ENCODE results near the gene GCGR. TPM values are rescaled to one million over a fixed set of nuclear protein-coding genes. Genes with fewer than 3 reads are reported as not detected.

Gene GCGR
- total and polyA plus RNA-seq, 2 of the 13 experiments (the other 11 are each of a cell fraction or from before 2014, with no cell fraction given) = 0.04 to 0.13 TPM

DNA sequence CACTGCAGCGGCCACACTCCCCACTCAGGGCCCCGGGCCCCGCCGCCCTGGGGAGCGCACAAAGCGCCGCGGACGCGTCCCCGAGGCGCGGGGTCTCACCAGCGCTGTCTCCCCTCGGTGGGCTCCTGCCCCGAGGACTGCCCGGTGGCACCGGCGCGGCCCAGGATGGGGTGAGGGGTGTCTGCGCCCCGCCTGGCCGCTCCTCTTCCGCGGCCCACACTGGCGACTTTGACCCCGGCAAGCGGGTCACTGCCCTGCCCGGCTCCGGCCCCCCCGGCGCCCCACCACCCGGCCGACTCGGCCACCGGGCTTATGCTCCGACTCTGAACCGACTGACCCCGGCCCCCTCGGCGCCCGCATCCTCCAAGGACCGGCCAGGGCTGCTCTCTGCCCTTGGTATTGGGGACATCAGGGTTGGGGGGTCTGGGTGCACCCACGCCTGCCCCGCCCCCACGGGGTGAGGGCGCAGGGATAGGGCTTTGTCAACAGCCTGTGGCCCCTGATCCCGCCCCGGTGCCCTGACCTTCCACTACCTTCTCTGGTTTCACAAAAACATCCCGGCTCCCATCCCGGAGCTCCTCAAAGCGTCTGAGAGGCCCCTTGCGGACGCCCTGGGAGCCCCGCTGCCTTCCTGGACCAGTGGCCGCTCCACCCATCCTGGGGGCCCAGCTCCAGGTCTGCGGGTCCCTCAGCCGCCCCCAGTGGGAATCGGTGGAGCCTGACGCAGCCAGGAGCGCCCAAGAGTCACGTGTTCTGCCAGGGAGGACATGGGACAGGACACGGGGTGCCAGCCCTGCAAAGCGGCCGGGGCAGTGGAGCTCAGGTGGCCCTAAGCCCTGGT, 829 bp downstream of the GCGR start:
- Histone ChIP-seq H2AFZ (ENCODE audit: low read length) (no peak overlapping the region), H3K4me3 (replicated peaks in 1 of 3; ENCODE audit: insufficient read depth in 1 of 3, low read depth in 2 of 3, low read length in 3 of 3) (peak overlapping the region; percentile 16 to 71 (median 43); a peak in 5 of 6 replicates), H4K20me1 (ENCODE audit: insufficient read depth, low read length) (no peaks in the 10 kb centered on the region), H3K79me2 (ENCODE audit: insufficient read depth, low read length) (no peaks in the 10 kb centered on the region), H3K4me2 (ENCODE audit: low read depth, low read length) (peak overlapping the region; percentile 73), H3K9me3 (ENCODE audit: low read length) (no peaks in the 10 kb centered on the region), H3K36me3 (replicated peaks in 1 of 2; ENCODE audit: control insufficient read depth in 1 of 2, insufficient read depth in 2 of 2, low read length in 2 of 2) (no peaks in the 10 kb centered on the region), H3K27ac (ENCODE audit: extremely low read length, insufficient read depth, low read length) (no peak overlapping the region), H3K4me1 (ENCODE audit: insufficient read depth, low read length) (peaks cover 38% of the 10 kb centered on the region), H3K27me3 (ENCODE audit: control insufficient read depth in 1 of 2, insufficient read depth in 2 of 2, low read length in 2 of 2) (peaks cover 24 to 90% of the 10 kb centered on the region in 2 experiments), H3K9ac (ENCODE audit: insufficient read depth, low read depth, low read length) (no peak overlapping the region)
- BruUV-seq (replicated peaks) = no TSS peak
- FAIRE-seq = no peak
- POLR2A ChIA-PET = interaction anchor here (0.9 to 1.7 kb wide), 4 partner anchors 10 to 78 kb away, joined by 3 to 7 read pairs (median 3); partner anchors contain the start of gene MCRIP1
- in situ Hi-C loops (cut with HindIII; ENCODE audit: extremely low pct_ligation_motif_present, low pct_unique_long_range_greater_than_20kb) (no loop called here), intact Hi-C loops (cut with micrococcal nuclease; ENCODE audit: unreplicated experiment) (no loop called here)
- WGBS (ENCODE audit: low lambda C conversion rate) = 3% methylated on average over 12 of the region's 65 CpGs
- ATAC-seq = peak; percentile 8
- no peak for DNase-seq (ENCODE audit: low spot score)
- CTCF ChIA-PET (ENCODE audit: low intra/inter-chr PET ratio, low total read pairs) = no interaction called here
- TF ChIP-seq, protein P1, sequence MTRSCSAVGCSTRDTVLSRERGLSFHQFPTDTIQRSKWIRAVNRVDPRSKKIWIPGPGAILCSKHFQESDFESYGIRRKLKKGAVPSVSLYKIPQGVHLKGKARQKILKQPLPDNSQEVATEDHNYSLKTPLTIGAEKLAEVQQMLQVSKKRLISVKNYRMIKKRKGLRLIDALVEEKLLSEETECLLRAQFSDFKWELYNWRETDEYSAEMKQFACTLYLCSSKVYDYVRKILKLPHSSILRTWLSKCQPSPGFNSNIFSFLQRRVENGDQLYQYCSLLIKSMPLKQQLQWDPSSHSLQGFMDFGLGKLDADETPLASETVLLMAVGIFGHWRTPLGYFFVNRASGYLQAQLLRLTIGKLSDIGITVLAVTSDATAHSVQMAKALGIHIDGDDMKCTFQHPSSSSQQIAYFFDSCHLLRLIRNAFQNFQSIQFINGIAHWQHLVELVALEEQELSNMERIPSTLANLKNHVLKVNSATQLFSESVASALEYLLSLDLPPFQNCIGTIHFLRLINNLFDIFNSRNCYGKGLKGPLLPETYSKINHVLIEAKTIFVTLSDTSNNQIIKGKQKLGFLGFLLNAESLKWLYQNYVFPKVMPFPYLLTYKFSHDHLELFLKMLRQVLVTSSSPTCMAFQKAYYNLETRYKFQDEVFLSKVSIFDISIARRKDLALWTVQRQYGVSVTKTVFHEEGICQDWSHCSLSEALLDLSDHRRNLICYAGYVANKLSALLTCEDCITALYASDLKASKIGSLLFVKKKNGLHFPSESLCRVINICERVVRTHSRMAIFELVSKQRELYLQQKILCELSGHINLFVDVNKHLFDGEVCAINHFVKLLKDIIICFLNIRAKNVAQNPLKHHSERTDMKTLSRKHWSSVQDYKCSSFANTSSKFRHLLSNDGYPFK (CRISPR knock-in tag; IDR thresholded peaks at IDR 0.05; ENCODE audit: borderline replicate concordance) = no peak
- TF ChIP-seq THAP8 (CRISPR knock-in tag; IDR thresholded peaks at IDR 0.05; ENCODE audit: borderline replicate concordance) (no peak), AGO2 (optimal IDR thresholded peaks at IDR 0.05; ENCODE audit: low read depth, low read length) (no peak), RBFOX2 (IDR thresholded peaks at IDR 0.05; ENCODE audit: low read depth, low read length) (no peak)
- TF ChIP-seq, protein P2, sequence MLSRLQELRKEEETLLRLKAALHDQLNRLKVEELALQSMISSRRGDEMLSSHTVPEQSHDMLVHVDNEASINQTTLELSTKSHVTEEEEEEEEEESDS (CRISPR knock-in tag; IDR thresholded peaks at IDR 0.05; ENCODE audit: borderline replicate concordance) = no peak
- TF ChIP-seq, protein P3, sequence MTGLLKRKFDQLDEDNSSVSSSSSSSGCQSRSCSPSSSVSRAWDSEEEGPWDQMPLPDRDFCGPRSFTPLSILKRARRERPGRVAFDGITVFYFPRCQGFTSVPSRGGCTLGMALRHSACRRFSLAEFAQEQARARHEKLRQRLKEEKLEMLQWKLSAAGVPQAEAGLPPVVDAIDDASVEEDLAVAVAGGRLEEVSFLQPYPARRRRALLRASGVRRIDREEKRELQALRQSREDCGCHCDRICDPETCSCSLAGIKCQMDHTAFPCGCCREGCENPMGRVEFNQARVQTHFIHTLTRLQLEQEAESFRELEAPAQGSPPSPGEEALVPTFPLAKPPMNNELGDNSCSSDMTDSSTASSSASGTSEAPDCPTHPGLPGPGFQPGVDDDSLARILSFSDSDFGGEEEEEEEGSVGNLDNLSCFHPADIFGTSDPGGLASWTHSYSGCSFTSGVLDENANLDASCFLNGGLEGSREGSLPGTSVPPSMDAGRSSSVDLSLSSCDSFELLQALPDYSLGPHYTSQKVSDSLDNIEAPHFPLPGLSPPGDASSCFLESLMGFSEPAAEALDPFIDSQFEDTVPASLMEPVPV (CRISPR knock-in tag; IDR thresholded peaks at IDR 0.05) = peak; percentile 26; the same call in 1 of the 2 replicates
- TF ChIP-seq, protein P4, sequence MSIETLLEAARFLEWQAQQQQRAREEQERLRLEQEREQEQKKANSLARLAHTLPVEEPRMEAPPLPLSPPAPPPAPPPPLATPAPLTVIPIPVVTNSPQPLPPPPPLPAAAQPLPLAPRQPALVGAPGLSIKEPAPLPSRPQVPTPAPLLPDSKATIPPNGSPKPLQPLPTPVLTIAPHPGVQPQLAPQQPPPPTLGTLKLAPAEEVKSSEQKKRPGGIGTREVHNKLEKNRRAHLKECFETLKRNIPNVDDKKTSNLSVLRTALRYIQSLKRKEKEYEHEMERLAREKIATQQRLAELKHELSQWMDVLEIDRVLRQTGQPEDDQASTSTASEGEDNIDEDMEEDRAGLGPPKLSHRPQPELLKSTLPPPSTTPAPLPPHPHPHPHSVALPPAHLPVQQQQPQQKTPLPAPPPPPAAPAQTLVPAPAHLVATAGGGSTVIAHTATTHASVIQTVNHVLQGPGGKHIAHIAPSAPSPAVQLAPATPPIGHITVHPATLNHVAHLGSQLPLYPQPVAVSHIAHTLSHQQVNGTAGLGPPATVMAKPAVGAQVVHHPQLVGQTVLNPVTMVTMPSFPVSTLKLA (IDR thresholded peaks at IDR 0.05) = peak; percentile 82
- TF ChIP-seq, protein P5, sequence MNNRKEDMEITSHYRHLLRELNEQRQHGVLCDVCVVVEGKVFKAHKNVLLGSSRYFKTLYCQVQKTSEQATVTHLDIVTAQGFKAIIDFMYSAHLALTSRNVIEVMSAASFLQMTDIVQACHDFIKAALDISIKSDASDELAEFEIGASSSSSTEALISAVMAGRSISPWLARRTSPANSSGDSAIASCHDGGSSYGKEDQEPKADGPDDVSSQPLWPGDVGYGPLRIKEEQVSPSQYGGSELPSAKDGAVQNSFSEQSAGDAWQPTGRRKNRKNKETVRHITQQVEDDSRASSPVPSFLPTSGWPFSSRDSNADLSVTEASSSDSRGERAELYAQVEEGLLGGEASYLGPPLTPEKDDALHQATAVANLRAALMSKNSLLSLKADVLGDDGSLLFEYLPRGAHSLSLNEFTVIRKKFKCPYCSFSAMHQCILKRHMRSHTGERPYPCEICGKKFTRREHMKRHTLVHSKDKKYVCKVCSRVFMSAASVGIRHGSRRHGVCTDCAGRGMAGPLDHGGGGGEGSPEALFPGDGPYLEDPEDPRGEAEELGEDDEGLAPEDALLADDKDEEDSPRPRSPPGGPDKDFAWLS (CRISPR knock-in tag; IDR thresholded peaks at IDR 0.05; ENCODE audit: borderline replicate concordance) = no peak

All from HepG2 (cell line).